CD4-positive, alpha-beta memory T cell (primary cell): ENCODE results near the gene COL1A1. TPM values are rescaled to one million over a fixed set of nuclear protein-coding genes. Genes with fewer than 3 reads are reported as not detected.

Source experiments
- CTCF ChIA-PET: fragments of 350-600 bp; sonication (Branson Sonifier 250); formaldehyde crosslinking; loops from one replicate; lab custom pipeline; 2021; ENCODE audit warnings: inconsistent platforms; ENCODE audit not compliant: partially characterized antibody; lab: Charles Lee
- POLR2A ChIA-PET: fragments of 350-600 bp; sonication (Branson Sonifier 250); formaldehyde crosslinking; loops from one replicate; lab custom pipeline; 2021; ENCODE audit not compliant: partially characterized antibody; lab: Charles Lee
- DNase-seq, 5 donors: peaks; one replicate each; pipeline versions ENCODE4 v3.0.0 to v3.0.0-alpha.2; 2020 to 2022; ENCODE audit warnings: mixed read lengths in 1 of 5
- H3K27ac ChIP-seq: one replicate; pipeline ENCODE4 v1.7.0; 2013; ENCODE audit warnings: low read depth, low read length
- H3K27me3 ChIP-seq: 2 replicates; pipeline ENCODE4 v1.7.0; 2013; ENCODE audit warnings: mild to moderate bottlenecking, low read length, moderate library complexity; ENCODE audit not compliant: insufficient read depth
- H3K36me3 ChIP-seq: 2 replicates; pipeline ENCODE4 v1.7.0; 2013; ENCODE audit warnings: mild to moderate bottlenecking, low read length, moderate library complexity; ENCODE audit not compliant: insufficient read depth
- H3K4me1 ChIP-seq: 2 replicates; pipeline ENCODE4 v1.7.0; 2013; ENCODE audit warnings: mild to moderate bottlenecking, low read length, moderate library complexity; ENCODE audit not compliant: insufficient read depth
- H3K4me3 ChIP-seq, 2 donors: one replicate each; pipeline ENCODE4 v1.7.0; 2013; ENCODE audit warnings: low read length in 2 of 2, mild to moderate bottlenecking in 1 of 2
- H3K9me3 ChIP-seq, 2 donors: one replicate each; pipeline ENCODE4 v1.7.0; 2013; ENCODE audit warnings: low read length in 2 of 2, control low read depth in 1 of 2; ENCODE audit not compliant: control insufficient read depth in 1 of 2
- H3K27ac Mint-ChIP-seq, 7 donors: one replicate each; pipeline ENCODE4 v1.8.0; 2020 to 2021; ENCODE audit warnings: mixed read lengths in 7 of 7, mild to moderate bottlenecking in 6 of 7, inconsistent platforms in 3 of 7, moderate library complexity in 3 of 7
- H3K27me3 Mint-ChIP-seq, 2 donors: one replicate each; pipeline ENCODE4 v1.8.0; 2020 to 2021; ENCODE audit warnings: mixed read lengths in 2 of 2
- H3K36me3 Mint-ChIP-seq, 2 donors: one replicate each; pipeline ENCODE4 v1.8.0; 2020 to 2021; ENCODE audit warnings: mixed read lengths in 2 of 2, inconsistent platforms in 1 of 2, mild to moderate bottlenecking in 1 of 2
- H3K4me1 Mint-ChIP-seq, 4 donors: one replicate each; pipeline ENCODE4 v1.8.0; 2020 to 2021; ENCODE audit warnings: mixed read lengths in 4 of 4, mild to moderate bottlenecking in 1 of 4
- H3K4me3 Mint-ChIP-seq, 8 donors: one replicate each; pipeline ENCODE4 v1.8.0; 2020 to 2021; ENCODE audit warnings: mixed read lengths in 8 of 8, mild to moderate bottlenecking in 7 of 8, moderate library complexity in 6 of 8, inconsistent platforms in 3 of 8
- H3K9me3 Mint-ChIP-seq, 8 donors: one replicate each; pipeline ENCODE4 v1.8.0; 2020 to 2021; ENCODE audit warnings: mixed read lengths in 8 of 8, mild to moderate bottlenecking in 5 of 8, inconsistent platforms in 3 of 8, moderate library complexity in 1 of 8
- intact Hi-C: fragments of 100-400 bp; cut with micrococcal nuclease; formaldehyde crosslinking; loops from one replicate; pipeline ENCODE4 v1.15.1; 2023
- polyA plus RNA-seq, 2 donors: library from polyadenylated mRNA; unstranded; fragments of 300-500 nt; fragmentation: Illumina TruSeq; gene quantifications; one replicate each; pipeline ENCODE4 v1.2.3, GENCODE V29; 2021
- total RNA-seq, 2 experiments: library from RNA; stranded (reverse); gene quantifications; one replicate each; pipeline ENCODE4 v1.2.3, GENCODE V29; 2021

The COL1A1 gene
- total and polyA plus RNA-seq, 4 experiments from 2014 or later: 1.0 to 1.6 TPM; not detected in 2

GRCh38 chr17:50184611-50185398, 16.6 kb downstream of the COL1A1 start:
- peak overlapping the region in 1 of 8 donors; percentile 39 for H3K4me3 Mint-ChIP-seq
- Histone ChIP-seq H3K27me3 (no peaks in the 10 kb centered on the region), H3K4me3 (no peak overlapping the region), H3K27ac (no peak overlapping the region), H3K9me3 (no peaks in the 10 kb centered on the region), H3K4me1 (peaks cover 11% of the 10 kb centered on the region), H3K36me3 (no peaks in the 10 kb centered on the region)
- ChIA-PET POLR2A (no interaction called here), CTCF (no interaction called here)
- H3K27me3 Mint-ChIP-seq: no peaks in the 10 kb centered on the region
- no peaks in the 10 kb centered on the region for H3K36me3 Mint-ChIP-seq
- no peak for DNase-seq
- H3K4me1 Mint-ChIP-seq: peaks cover 8 to 19% (median 12%) of the 10 kb centered on the region in 4 donors
- H3K27ac Mint-ChIP-seq: peak overlapping the region in 4 of 7 donors; percentile 25 to 68 (median 45)
- H3K9me3 Mint-ChIP-seq: peaks cover 0 to 2% (median 0%) of the 10 kb centered on the region in 8 donors
- intact Hi-C loops: no loop called here

- Histone ChIP-seq H3K27me3 (no peaks in the 10 kb centered on the region), H3K9me3 (no peaks in the 10 kb centered on the region), H3K4me1 (peaks cover 11% of the 10 kb centered on the region), H3K4me3 (peak overlapping the region in 1 of 2 donors; percentile 19), H3K27ac (no peak overlapping the region), H3K36me3 (no peaks in the 10 kb centered on the region)
- peak in 1 of 5 donors; percentile 7 for DNase-seq
- Mint-ChIP-seq H3K27me3 (no peaks in the 10 kb centered on the region), H3K27ac (peak overlapping the region in 6 of 7 donors; percentile 47 to 94 (median 80)), H3K36me3 (no peaks in the 10 kb centered on the region), H3K4me3 (peak overlapping the region; percentile 23 to 87 (median 73)), H3K9me3 (peaks cover 0 to 2% (median 0%) of the 10 kb centered on the region in 8 donors), H3K4me1 (peaks cover 8 to 19% (median 12%) of the 10 kb centered on the region in 4 donors)
- intact Hi-C loops: no loop called here
- POLR2A ChIA-PET: no interaction called here
- CTCF ChIA-PET: no interaction called here
These were observed 17.4 kb downstream of the COL1A1 start for GRCh38 chr17:50184064-50184463.

- Histone ChIP-seq H3K27me3 (no peaks in the 10 kb centered on the region), H3K9me3 (no peaks in the 10 kb centered on the region), H3K4me1 (peaks cover 11% of the 10 kb centered on the region), H3K36me3 (no peaks in the 10 kb centered on the region), H3K27ac (no peak overlapping the region), H3K4me3 (peak overlapping the region in 1 of 2 donors; percentile 19)
- POLR2A ChIA-PET: no interaction called here
- DNase-seq: peak in 1 of 5 donors; percentile 17
- intact Hi-C loops: no loop called here
- CTCF ChIA-PET: no interaction called here
- Mint-ChIP-seq H3K9me3 (peaks cover 0 to 2% (median 0%) of the 10 kb centered on the region in 8 donors), H3K27ac (peak overlapping the region in 6 of 7 donors; percentile 9 to 94 (median 80)), H3K4me3 (peak overlapping the region; percentile 23 to 87 (median 73)), H3K4me1 (peaks cover 9 to 24% (median 14%) of the 10 kb centered on the region in 4 donors), H3K36me3 (no peaks in the 10 kb centered on the region), H3K27me3 (no peaks in the 10 kb centered on the region)
These were observed 17.9 kb downstream of the COL1A1 start for GRCh38 chr17:50183421-50183994.

- Mint-ChIP-seq H3K4me3 (peak overlapping the region in 2 of 8 donors; percentile 28 to 61), H3K36me3 (no peaks in the 10 kb centered on the region), H3K27me3 (no peaks in the 10 kb centered on the region), H3K9me3 (peaks cover 0 to 2% (median 0%) of the 10 kb centered on the region in 8 donors), H3K4me1 (peaks cover 14 to 29% (median 18%) of the 10 kb centered on the region in 4 donors), H3K27ac (peak overlapping the region in 3 of 7 donors; percentile 65 to 74 (median 69))
- H3K27ac ChIP-seq: no peak overlapping the region
- DNase-seq: peak in 1 of 5 donors; percentile 12
- ChIA-PET POLR2A (no interaction called here), CTCF (no interaction called here)
- H3K4me3 ChIP-seq: no peak overlapping the region
- intact Hi-C loops: no loop called here
- no peaks in the 10 kb centered on the region for H3K9me3 ChIP-seq
- H3K4me1 ChIP-seq: peaks cover 14% of the 10 kb centered on the region
- H3K27me3 ChIP-seq: no peaks in the 10 kb centered on the region
- H3K36me3 ChIP-seq: no peaks in the 10 kb centered on the region
These were observed 18.5 kb downstream of the COL1A1 start for GRCh38 chr17:50182783-50183420.

GRCh38 chr17:50181591-50182560, 19.6 kb downstream of the COL1A1 start:
- H3K9me3 ChIP-seq: no peaks in the 10 kb centered on the region
- no peaks in the 10 kb centered on the region for H3K36me3 ChIP-seq
- peak overlapping the region in 2 of 7 donors; percentile 37 to 43 for H3K27ac Mint-ChIP-seq
- H3K27me3 Mint-ChIP-seq: no peaks in the 10 kb centered on the region
- H3K27me3 ChIP-seq: no peaks in the 10 kb centered on the region
- ChIA-PET CTCF (interaction anchor here (0.8 to 1.2 kb wide), 4 partner anchors 18 to 65 kb away, joined by 3 to 6 read pairs (median 4); no protein-coding TSS in a partner anchor), POLR2A (no interaction called here)
- no peak overlapping the region for H3K4me3 ChIP-seq
- H3K4me1 ChIP-seq: peaks cover 14% of the 10 kb centered on the region
- intact Hi-C loops: no loop called here
- H3K9me3 Mint-ChIP-seq: peaks cover 0 to 2% (median 0%) of the 10 kb centered on the region in 8 donors
- H3K4me1 Mint-ChIP-seq: peaks cover 14 to 29% (median 18%) of the 10 kb centered on the region in 4 donors
- peak overlapping the region in 2 of 8 donors; percentile 4 to 26 for H3K4me3 Mint-ChIP-seq
- H3K36me3 Mint-ChIP-seq: no peaks in the 10 kb centered on the region
- H3K27ac ChIP-seq: no peak overlapping the region
- DNase-seq: peak in 1 of 5 donors; percentile 2

GRCh38 chr17:50181144-50181543, 20.3 kb downstream of the COL1A1 start:
- POLR2A ChIA-PET: no interaction called here
- no peaks in the 10 kb centered on the region for H3K36me3 ChIP-seq
- Mint-ChIP-seq H3K4me3 (no peak overlapping the region), H3K36me3 (no peaks in the 10 kb centered on the region), H3K27me3 (no peaks in the 10 kb centered on the region), H3K4me1 (peaks cover 14 to 29% (median 18%) of the 10 kb centered on the region in 4 donors), H3K27ac (no peak overlapping the region), H3K9me3 (no peaks in the 10 kb centered on the region)
- no peak overlapping the region for H3K4me3 ChIP-seq
- H3K9me3 ChIP-seq: no peaks in the 10 kb centered on the region
- intact Hi-C loops: no loop called here
- CTCF ChIA-PET: interaction anchor here (0.8 to 1.2 kb wide), 4 partner anchors 19 to 65 kb away, joined by 3 to 6 read pairs (median 4); no protein-coding TSS in a partner anchor
- DNase-seq: no peak
- no peak overlapping the region for H3K27ac ChIP-seq
- peaks cover 14% of the 10 kb centered on the region for H3K4me1 ChIP-seq
- H3K27me3 ChIP-seq: no peaks in the 10 kb centered on the region
